Hematopoietic multipotent progenitor cell (in vitro differentiated cells): ENCODE measurements around the gene NPHP4. TPM values are rescaled to one million over a fixed set of nuclear protein-coding genes. Genes with fewer than 3 reads are reported as not detected.
"Not testable (repeated sequence)": the region's sequence is repeated elsewhere in the genome, so short reads cannot be mapped to it uniquely, and the experiment has no call there.

Experiments used
- DNase-seq, 3 donors: peaks; one replicate each; pipeline ENCODE4 v3.0.0-alpha.2; 2011 to 2015; ENCODE audit warnings: low read depth in 2 of 3, low spot score in 2 of 3
- total RNA-seq: library from RNA; depleted of rRNA; stranded (reverse); fragments of >200 nt; gene quantifications from one replicate; pipeline ENCODE4 v1.2.3, GENCODE V29; 2012

The NPHP4 gene
- total RNA-seq, 1 donor, result 9.7 TPM

GRCh38 chr1:5938101-5938646 is 54.1 kb downstream of the NPHP4 start:
- no peak for DNase-seq

GRCh38 chr1:5937373-5937857 is 54.8 kb downstream of the NPHP4 start:
- DNase-seq, result no peak

GRCh38 chr1:5936621-5937372 is 55.4 kb downstream of the NPHP4 start:
- no peak for DNase-seq

GRCh38 chr1:5936126-5936525 is 56.1 kb downstream of the NPHP4 start:
- DNase-seq, result no peak

- DNase-seq, result no peak
Measured at GRCh38 chr1:5935026-5935425, 57.2 kb downstream of the NPHP4 start.

GRCh38 chr1:5934058-5934884 is 58.0 kb downstream of the NPHP4 start:
- no peak for DNase-seq

- DNase-seq, result no peak
Measured at GRCh38 chr1:5933676-5934057, 58.6 kb downstream of the NPHP4 start.

GRCh38 chr1:5933050-5933449 is 59.2 kb downstream of the NPHP4 start:
- DNase-seq, result no peak

GRCh38 chr1:5928714-5929400 is 63.4 kb downstream of the NPHP4 start:
- DNase-seq, result no peak

GRCh38 chr1:5927506-5928370 is 64.5 kb downstream of the NPHP4 start:
- no peak for DNase-seq

GRCh38 chr1:5926686-5927435 is 65.4 kb downstream of the NPHP4 start:
- DNase-seq, result no peak

GRCh38 chr1:5922700-5923330 is 69.4 kb downstream of the NPHP4 start:
- not testable (repeated sequence) for DNase-seq

- no peak for DNase-seq
Measured at GRCh38 chr1:5921671-5922070, 70.6 kb downstream of the NPHP4 start.

GRCh38 chr1:5921129-5921528 is 71.1 kb downstream of the NPHP4 start:
- DNase-seq, result no peak

GRCh38 chr1:5920201-5920600 is 72.0 kb downstream of the NPHP4 start:
- DNase-seq, result no peak

GRCh38 chr1:5918275-5918649 is 74.0 kb downstream of the NPHP4 start:
- DNase-seq, result no peak

- no peak for DNase-seq
Measured at GRCh38 chr1:5917591-5918274, 74.5 kb downstream of the NPHP4 start.

- DNase-seq, result no peak
Measured at GRCh38 chr1:5917281-5917590, 75.0 kb downstream of the NPHP4 start.
